Hematopoietic multipotent progenitor cell treated with erythropoietin and hydrocortisone succinate and interleukin-3 and kit ligand, for 17 days (in vitro differentiated cells): ENCODE results near the gene RDH16.
"Not testable (repeated sequence)": the region's sequence is repeated elsewhere in the genome, so short reads cannot be mapped to it uniquely, and the experiment has no call there.

Experiments
- DNase-seq: peaks from one replicate; pipeline ENCODE4 v3.0.0-alpha.2; 2015; ENCODE audit warnings: low spot score

Gene RDH16

DNA sequence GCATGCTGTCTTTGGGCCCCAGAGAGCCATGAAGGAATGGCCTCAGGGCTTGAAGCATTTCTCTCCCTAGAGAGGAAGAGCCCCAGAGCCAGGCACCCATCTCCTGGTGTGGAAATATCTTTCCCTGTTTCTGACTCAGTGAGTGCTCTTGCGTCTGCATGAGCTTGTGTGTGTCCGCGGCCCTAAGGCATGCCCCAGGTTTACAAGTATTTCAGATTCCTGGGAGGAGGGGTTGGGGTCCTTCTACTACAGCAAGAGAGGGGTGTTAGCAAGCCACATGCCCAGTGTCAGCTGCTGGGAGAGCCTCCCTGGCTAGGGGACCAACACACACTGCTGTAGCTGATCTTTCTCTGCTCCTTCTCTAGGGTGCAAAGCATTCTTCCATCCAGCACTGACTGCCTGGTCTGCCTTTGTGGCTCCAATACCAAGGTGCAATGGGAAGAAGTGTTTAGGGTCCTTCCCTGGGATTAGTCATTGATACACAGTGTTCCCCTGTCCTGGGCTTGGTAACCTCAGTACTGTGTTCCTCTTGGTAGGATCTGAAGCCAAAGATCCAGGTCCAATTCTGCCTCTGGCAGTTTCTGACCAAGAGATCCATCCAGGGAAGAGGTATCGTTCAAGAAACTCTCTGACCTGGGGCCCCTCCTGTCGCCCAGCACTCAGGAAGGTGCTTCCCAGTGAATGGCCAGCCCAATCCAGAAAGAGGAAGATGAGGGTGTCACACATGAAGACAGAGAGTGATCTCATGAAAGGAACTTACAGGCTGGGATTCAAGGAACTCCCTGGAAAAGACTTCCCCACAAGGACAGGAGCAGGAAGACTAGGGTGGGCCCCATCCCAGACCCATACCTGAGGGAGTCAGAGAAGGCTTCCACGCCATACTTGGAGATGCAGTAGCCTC lies 3.1 kb downstream of the RDH16 start:
- no peak for DNase-seq

DNA sequence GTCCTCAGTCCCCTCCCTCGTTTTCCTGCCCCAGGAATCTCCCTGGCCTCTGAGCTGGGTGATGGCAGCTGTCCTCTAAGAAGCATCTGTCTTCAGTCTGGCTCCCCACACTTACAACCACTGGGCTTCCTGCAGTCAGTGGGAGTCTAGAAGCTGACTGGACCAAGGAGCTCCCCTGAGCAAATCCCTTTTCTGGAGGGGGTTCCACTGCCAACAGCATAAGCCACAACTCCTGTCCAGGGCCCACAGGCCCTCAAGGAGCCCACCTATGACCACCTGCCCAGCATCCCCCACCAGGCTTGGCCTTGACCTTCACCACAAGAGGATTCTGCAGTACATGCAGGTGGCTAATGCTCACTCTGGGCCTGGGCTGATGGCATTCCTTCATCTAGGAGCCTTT lies 4.1 kb downstream of the RDH16 start:
- no peak for DNase-seq

DNA sequence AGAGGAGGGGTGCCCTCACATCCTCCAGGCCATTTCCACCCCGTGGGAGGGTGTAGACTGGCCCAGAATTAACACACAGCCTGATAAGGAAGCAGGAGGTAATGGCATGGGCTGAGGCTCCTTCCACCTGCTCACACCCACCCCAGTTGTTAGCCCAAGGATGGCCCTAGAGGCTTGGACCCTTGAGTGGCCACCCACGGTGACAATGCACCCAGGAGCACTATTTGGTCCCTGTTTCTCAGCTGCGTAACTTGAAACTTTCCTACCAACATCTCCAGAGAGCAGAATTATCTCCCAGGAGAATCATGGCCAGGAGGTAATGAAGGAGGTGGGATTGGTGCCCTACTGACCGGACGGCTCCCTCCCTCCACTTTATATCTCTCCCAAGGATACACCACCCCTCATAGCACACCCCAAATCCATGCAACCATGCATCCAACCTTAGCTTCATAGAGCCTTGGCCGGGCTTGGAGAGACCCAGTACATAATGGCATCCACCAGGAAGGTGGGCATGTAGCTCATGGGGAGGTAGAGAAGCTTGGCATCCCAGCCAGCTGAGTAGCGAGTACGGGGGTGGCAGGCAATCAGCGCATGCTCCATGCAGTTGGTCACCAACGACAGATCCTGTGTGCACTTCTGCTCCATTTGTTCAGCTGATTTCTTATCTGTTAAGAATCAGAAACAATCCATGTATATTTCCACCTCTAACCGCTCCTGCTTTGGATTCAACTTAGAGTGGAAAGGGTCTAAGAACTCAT lies 5.6 kb downstream of the RDH16 start:
- no peak for DNase-seq

DNA sequence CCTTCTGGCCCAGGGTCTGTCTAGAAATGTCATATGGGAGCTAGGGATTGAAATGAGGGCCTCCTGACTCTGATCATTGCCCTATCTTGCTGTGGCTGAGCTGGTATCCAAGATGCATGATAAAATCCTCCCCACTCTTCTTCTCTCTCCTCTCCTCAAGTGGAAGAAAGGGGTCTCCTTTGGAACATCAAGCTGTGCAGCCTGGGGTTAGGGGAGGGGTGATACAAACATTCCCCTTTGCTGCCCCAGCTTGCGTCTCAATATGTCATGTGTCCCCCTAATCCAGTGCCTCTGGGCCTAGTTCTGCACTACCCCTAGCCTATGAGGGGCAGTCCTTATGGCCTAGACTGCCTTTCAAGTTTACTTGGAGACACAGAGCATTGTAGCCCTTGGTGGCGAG lies 8.5 kb downstream of the RDH16 start:
- no peak for DNase-seq

DNA sequence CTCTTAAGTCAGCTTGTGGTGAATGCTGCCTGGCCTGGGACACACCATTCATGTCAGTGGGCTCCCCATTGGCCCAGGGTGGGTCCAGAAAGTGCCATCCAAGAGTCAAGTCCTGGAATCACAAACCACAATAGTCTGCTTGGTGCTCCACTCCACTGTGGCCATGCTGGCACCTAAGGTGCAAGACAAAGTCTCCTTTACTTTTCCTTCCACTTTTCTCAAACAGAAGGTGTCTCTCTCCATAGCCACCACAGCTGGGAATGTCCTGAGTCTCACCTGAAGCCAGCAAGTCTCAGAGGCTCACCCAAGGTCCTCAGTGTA lies 9.0 kb downstream of the RDH16 start:
- no peak for DNase-seq

DNA sequence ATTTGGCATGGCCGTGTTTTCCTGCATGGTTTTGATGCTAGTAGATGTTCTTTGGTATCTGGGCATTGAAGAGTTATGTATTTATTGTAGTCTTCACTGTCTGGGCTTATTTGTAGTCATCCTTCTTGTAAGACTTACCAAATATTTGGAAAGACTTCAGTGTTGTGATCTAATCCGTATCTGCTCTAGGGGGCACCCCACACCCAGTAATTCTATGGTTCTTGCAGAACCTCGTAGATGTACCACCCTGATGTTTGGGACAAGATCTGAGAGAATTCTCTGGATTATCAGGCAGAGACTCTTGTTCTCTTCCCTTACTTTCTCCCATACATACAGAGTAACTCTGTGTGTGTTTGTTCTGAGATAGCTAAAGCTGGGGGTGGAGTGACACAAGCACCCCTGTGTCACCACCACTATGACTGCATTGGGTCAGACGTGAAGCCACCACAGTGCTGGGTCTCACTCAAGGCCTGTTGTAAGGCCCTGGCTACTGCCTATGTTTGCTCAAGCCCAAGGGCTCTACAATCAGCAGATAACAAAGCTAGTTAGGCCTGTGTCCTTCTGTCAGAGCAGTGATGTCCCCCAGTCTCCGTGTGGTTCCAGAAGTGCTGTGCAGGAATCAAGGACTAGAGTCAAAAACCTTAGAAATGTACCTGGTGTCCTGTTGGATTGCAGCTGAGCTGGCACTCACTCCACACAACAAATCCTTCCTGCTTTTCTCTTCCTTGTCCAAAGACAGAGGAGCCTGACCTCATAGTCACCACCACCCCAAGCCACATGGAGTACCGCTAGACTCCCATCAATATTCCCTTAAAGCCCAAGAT lies 9.6 kb downstream of the RDH16 start:
- DNase-seq, result no peak

DNA sequence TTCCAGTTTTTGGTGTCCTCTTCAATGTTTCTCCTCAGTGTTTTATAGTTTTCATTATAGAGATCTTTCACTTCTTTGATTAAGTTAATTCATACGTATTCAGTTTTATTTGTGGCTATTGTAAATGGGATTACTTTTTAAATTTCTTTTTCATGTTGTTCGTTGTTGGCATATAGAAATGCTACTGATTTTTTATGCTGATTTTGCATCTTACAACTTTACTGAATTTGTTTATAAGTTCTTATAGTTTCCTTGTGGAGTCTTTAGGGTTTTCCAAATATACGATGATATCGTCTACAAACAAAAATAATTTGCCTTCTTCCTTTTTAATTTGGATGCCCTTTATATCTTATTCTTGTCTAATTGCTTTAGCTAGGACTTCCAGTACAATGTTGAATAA lies 13.5 kb downstream of the RDH16 start:
- no peak for DNase-seq

DNA sequence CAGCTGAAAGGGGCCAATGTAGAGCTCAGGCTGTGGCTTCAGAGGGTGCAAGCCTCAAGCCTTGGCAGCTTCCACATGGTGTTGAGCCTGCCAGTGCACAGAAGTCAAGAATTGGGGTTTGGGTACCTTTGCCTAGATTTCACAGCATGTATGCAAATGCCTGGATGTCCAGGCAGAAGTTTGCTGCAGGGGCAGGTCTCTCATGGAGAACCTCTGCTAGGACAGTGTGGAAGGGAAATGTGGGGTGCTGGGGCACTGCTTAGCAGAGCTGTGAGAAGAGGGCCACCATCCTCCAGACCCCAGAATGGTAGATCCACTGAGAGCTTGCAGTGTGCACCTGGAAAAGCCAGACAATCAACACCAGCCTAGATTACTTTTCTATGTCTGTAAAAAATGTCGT lies 14.0 kb downstream of the RDH16 start:
- not testable (repeated sequence) for DNase-seq

DNA sequence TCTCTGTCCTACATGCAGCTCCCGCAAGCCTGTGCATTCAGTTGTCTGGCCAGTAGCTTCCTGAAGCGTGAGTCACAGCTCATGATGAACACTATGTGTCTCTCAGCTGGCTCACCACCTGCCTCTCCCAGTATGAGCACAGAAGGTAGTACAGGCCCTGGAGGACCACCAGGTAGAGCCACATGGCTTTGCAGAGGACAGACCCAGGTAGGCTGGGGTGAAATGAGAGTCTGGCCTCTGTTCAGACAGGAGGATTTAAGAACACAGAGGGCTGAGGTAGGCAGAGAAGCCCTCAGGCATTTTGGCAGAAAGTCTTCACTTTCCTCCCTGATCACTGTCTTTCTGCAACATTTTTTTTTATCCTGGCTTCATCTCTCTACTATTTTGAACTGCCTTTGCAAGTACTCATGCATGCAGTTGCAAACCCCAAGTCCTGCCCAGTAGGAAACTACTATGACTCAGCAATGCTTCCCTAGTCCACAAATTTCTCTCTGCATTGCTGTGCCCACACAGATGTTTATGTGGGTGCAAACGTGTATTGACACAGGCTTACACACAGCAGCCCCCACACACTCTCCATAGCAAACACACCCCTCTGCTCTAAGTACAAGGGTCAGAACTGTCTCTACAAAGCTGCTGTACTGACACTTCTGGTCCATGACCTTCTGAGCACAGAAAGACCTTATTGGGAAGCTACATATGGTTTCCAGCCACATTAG lies 15.9 kb downstream of the RDH16 start:
- no peak for DNase-seq

DNA sequence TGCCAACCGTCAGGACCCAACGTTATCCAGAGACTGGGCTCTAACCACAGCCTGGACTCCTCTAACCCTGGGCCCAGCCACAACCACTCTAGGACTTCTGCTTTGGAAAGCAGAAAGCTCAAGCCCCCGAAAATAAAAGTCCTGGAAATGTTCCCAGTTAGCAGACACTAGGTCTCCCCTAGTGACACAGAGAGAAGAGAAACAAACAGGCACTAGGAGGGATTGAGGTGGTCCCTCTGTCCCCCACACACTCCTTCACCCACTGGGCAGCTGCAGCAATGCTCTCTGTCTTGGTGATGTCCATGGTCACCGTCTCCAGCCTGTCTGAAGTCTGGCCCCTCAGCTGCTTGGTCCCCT lies 16.5 kb downstream of the RDH16 start:
- not testable (repeated sequence) for DNase-seq

DNA sequence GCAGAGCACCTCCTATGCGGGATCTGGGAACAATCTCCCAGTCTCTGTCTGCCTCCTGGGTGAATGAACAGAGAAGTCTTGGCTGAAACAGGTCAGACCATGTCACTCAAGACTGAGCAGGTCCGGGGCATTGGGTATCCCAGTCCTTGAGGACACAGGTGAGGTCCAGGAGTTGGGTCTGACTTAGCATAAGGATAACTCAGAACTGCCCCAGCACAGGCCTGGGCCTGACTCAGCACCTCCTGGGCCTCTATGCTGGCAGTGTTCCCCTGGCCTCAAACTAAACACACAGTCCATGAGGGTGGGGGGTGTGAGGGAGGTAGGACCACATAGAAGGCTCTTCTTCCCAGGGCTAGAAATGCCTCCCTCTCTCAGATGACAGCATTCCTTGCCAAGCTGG lies 21.7 kb downstream of the RDH16 start:
- no peak for DNase-seq

DNA sequence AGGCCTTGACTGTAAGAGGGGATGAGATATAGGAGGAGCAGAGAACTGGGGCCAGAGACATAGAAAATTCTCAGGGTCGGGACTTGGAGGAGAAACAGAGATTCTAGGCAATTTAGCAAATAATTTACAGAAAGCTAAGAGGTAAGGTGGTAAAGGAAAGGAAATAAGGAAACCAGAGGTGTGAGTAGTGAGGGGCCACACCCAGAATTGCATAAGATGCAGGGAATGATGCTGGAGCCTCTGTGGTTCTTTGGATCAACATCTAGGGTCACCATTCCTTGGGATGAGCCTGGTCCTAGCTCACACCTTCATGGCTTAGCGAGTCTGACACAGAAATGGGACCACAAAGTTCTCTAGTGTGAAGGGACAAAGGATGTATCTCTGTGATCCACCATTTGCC lies 22.3 kb downstream of the RDH16 start:
- no peak for DNase-seq

DNA sequence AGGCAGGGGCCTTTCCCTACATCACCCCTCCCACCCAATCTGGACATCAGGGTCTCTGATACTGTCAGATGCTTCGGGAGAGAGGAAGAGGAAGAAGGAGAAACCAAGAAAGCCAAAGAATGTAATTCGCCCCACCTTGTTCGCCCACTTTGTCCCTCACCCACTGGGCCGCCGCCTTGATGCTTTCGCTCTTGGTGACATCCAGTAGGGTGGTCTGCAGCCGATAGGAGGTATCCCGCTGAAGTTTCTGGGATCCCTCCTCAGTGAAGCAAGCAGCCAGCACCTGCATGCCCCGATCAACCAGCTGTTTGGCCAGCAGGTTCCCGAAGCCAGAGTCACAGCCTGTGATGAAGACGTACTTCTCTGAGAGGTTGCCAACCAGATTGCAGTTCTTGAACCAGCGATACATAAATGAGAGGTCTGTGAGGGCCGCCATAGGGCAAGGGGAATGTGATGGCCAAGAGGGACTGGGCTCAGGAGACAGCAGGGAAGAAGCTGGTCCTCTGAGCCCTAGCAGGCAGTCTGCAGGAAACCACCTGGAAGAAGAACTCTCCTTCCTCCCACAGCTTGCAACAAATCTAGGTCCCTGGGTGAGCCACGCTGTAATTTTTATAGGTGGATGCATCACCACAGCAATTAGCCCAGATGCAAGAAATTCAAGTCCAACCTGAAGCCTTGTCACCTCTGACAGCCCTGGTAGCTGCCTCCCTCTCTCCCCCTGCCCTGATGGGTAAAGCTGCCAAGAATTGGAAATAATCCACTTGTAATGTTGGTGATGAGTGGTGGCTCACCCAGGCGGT lies 23.4 kb downstream of the RDH16 start, which contains the start of gene SDR9C7:
Gene SDR9C7, minus strand, starts transcription at position 583 of the 800 bp plus-strand sequence. Its CDS starts 147 bp downstream, at position 436.
- no peak for DNase-seq

DNA sequence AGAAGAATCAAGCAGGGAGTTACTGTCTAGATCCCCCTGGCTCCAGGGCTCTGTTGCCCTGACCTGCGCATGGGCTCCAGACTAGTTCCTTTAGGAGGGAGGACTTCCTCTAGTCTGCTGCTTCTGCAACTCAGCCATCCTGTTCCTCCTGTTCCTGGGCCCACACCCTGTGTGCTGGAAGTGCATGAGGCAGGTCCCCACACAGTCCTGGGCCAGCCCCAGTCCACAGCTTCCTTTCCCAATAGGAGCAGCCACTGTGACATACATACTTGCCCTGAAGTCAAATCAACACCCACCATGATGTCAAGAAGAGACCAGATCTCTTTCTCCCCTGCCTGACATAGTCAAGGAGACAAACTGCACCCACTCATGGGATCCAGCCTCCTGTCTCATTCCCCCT lies 24.5 kb downstream of the RDH16 start:
- no peak for DNase-seq

DNA sequence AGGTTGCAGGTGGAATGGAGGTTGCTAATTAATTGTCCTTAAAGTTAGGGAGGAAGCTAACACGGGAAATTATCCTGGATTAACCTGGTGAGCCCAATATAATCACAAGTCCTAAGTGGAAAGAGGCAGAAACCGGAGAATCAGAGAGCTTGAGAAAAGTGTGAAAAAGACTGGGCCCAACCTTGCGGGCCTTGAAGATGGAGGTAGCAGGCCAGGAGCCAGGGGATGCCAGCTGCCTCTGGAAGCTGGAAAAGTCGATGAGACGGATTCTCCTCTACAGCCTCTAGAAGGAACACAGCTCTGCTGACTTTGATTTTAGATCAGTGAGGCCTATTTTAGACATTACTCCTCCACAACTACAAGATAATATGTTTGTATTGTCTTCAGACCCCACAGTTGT lies 25.3 kb downstream of the RDH16 start:
- DNase-seq, result no peak

DNA sequence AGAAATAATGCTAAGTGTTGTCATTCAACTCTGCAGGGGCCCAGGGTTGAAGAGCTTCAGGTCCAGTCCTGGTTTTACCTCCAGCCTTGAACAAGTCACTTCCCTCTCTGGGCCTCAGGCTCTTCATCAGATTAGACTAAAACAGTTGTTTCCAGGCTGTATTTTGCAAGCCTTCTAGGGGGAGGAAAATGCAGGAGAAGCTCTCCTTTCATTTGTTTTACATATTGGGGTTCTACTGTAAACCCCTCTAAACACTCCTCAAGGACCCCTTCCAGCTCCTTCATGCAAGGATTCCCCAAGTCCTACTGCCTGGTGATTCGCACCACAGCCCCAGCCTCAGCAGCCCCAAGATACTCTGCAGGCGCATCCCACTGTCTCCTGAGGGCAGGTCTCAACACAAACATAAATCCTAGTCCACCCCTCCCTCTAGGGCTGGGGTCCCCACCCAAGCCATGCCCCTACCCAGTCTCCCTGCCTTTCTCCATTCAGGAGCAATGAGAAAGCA lies 25.9 kb downstream of the RDH16 start:
- peak; percentile 50 for DNase-seq

DNA sequence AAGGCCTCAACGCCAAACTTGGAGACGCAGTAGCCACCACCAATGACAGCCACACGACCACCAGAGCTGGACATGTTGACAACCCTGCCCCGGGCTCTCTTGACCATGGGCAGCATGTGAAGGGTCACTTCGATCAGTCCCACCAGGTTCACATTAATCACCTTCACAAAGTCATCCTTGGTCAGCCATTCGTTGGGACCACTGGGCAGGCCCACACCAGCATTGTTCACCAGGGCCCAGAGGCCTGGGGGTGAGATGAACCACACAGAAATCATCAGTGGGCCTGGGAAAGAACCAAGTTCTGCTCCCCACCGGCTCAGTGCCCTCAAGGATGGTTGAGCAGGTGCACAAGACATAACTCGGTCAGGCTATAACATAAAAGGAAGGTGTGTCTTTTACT lies 27.2 kb downstream of the RDH16 start:
- DNase-seq, result no peak

DNA sequence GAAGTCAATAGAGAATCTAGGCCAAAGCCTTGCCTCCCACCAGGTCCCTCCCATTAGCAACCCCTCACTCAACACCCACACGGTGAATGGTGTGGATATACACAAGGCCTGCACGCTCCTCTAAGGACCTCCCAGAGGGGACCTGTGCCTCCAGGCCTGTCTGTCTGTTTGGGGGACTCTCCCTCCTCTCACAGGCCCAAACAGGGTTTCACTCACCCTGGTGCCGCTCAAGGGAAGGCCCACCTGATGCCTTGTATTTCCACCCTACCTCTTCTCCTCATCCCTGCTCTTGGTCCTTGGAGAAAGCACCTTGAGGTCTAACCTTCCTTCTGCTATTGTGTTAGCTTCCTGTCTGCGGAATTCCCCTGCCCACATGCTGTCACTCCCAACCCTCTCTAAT lies 27.6 kb downstream of the RDH16 start:
- no peak for DNase-seq

DNA sequence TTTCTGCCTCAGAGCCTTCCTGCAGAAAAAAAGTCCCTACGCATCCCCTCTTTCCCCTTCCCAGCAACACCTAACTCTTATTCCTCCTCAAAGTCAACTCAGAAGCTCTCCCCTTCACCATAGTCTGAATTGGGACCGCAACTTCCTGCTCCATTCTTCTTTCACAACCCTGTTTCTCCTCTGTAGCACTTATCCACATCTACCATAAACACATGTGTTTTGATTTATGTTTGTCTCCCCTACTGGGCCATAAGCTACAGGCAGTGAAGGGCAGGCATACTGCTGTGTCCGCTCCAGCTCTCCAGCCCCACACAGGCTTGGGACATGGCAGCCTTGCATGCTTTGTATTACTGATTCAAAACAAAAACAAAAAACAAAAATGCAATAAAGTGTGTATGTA lies 29.1 kb downstream of the RDH16 start:
- DNase-seq, result no peak

DNA sequence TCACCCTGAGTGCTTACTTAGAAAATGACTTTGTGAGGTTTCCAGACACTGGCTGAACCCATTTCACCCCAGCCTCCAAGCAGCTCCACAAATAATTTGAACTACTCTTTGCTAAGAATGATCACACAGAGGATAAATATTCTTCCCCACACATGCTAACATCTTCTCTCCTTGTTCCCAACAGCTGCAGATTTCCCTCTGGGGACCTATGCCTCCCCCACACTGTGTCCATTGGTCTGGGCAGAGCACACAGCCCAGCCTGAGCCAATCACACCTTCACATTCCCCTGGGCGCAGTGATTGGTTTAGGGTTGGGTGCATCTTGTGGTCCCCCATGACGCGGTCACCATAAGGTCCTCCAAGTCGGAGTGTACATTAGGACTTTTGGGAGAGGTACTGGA lies 30.1 kb downstream of the RDH16 start:
- DNase-seq, result no peak

DNA sequence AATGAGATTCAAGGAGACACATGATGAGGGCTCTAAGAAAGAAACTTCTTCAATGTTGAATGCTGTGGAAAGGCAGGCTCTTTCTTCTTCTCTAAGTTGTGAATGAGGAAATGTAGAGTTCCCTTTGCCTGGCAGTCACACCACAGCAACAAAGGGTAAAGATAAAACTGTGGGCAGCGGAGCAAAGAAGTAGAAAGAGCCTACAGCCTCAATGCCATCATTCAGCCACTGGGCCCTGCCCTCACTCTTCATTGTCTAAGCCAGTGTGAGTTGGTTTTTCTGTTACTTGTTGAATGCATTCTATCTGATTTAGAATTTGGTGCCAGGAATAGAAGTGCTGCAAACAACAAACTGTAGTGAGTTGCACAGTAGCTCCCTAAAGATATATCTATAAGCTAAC lies 35.4 kb downstream of the RDH16 start:
- DNase-seq, result no peak
